Stimulated activated naive B cell treated with anti-CD40 and anti-IgM and Interleukin-4, amounts not matched to agents 10 μg/mL and 1 μg/mL and 100 μg/mL, for 72 hours (primary cell): Measurements from ENCODE around the gene IL13RA1.
A peak's percentile ranks its signal among the peaks of the same experiment; 100 is the strongest.
"Not testable (repeated sequence)": the region's sequence is repeated elsewhere in the genome, so short reads cannot be mapped to it uniquely, and the experiment has no call there.

ENCODE experiments used
- ATAC-seq, 2 donors: fragments of 150-1000 bp; cut with Tn5 transposase; replicated peaks; 2 replicates each; pipeline ENCODE4 v1.10.0; 2021; ENCODE audit warnings: moderate library complexity in 1 of 2
- DNase-seq: peaks from one replicate; pipeline ENCODE4 v3.0.0; 2021
- H3K27ac Mint-ChIP-seq: one replicate; pipeline ENCODE4 v1.8.0; 2022; ENCODE audit warnings: mild to moderate bottlenecking, mixed read lengths
- H3K27me3 Mint-ChIP-seq, 2 donors: one replicate each; pipeline ENCODE4 v1.8.0; 2022; ENCODE audit warnings: mixed read lengths in 2 of 2
- H3K36me3 Mint-ChIP-seq, 2 donors: one replicate each; pipeline ENCODE4 v1.8.0; 2022; ENCODE audit warnings: mixed read lengths in 2 of 2, mild to moderate bottlenecking in 1 of 2
- H3K4me1 Mint-ChIP-seq, 2 donors: one replicate each; pipeline ENCODE4 v1.8.0; 2022; ENCODE audit warnings: mixed read lengths in 2 of 2, mild to moderate bottlenecking in 1 of 2
- H3K4me3 Mint-ChIP-seq, 2 donors: one replicate each; pipeline ENCODE4 v1.8.0; 2022; ENCODE audit warnings: mild to moderate bottlenecking in 2 of 2, mixed read lengths in 2 of 2, moderate library complexity in 1 of 2
- H3K9me3 Mint-ChIP-seq, 2 donors: one replicate each; pipeline ENCODE4 v1.8.0; 2022; ENCODE audit warnings: mixed read lengths in 2 of 2, mild to moderate bottlenecking in 1 of 2

Gene IL13RA1

GRCh38 chrX:118717678-118718391 lies 9.6 kb upstream of the IL13RA1 start:
- Mint-ChIP-seq H3K27ac (peak overlapping the region; percentile 94), H3K36me3 (peaks cover 4 to 6% of the 10 kb centered on the region in 2 donors), H3K27me3 (peaks cover 0 to 3% of the 10 kb centered on the region in 2 donors), H3K4me1 (peaks cover 25 to 67% of the 10 kb centered on the region in 2 donors), H3K4me3 (no peak overlapping the region), H3K9me3 (peaks cover 0 to 1% of the 10 kb centered on the region in 2 donors)
- ATAC-seq (peak; percentile 80 to 83), DNase-seq (peak; percentile 17)

GRCh38 chrX:118718737-118719136 lies 8.7 kb upstream of the IL13RA1 start:
- Mint-ChIP-seq H3K4me1 (peaks cover 34 to 75% of the 10 kb centered on the region in 2 donors), H3K27me3 (peaks cover 0 to 3% of the 10 kb centered on the region in 2 donors), H3K36me3 (peaks cover 4 to 6% of the 10 kb centered on the region in 2 donors), H3K27ac (peak overlapping the region; percentile 94), H3K9me3 (peaks cover 0 to 1% of the 10 kb centered on the region in 2 donors), H3K4me3 (peak overlapping the region; percentile 4 to 69)
- DNase-seq (no peak), ATAC-seq (peak; percentile 61 to 69)

GRCh38 chrX:118720058-118720707 lies 7.2 kb upstream of the IL13RA1 start:
- peaks cover 4 to 6% of the 10 kb centered on the region in 2 donors for H3K36me3 Mint-ChIP-seq
- ATAC-seq (no peak), DNase-seq (no peak)
- peaks cover 0 to 3% of the 10 kb centered on the region in 2 donors for H3K27me3 Mint-ChIP-seq
- no peak overlapping the region for H3K27ac Mint-ChIP-seq
- no peak overlapping the region for H3K4me3 Mint-ChIP-seq
- peaks cover 0 to 1% of the 10 kb centered on the region in 2 donors for H3K9me3 Mint-ChIP-seq
- H3K4me1 Mint-ChIP-seq = peaks cover 37 to 78% of the 10 kb centered on the region in 2 donors

- no peaks in the 10 kb centered on the region for H3K9me3 Mint-ChIP-seq
- H3K27me3 Mint-ChIP-seq = peaks cover 0 to 3% of the 10 kb centered on the region in 2 donors
- ATAC-seq = peak in 1 of 2 donors; percentile 22
- peaks cover 0 to 3% of the 10 kb centered on the region in 2 donors for H3K36me3 Mint-ChIP-seq
- peaks cover 39 to 78% of the 10 kb centered on the region in 2 donors for H3K4me1 Mint-ChIP-seq
- no peak for DNase-seq
- H3K4me3 Mint-ChIP-seq = peak overlapping the region; percentile 52 to 74
- H3K27ac Mint-ChIP-seq = peak overlapping the region; percentile 77
Measured at GRCh38 chrX:118723376-118723775, 4.0 kb upstream of the IL13RA1 start.

GRCh38 chrX:118724365-118724764 lies 3.0 kb upstream of the IL13RA1 start:
- Mint-ChIP-seq H3K9me3 (no peaks in the 10 kb centered on the region), H3K4me1 (peaks cover 37 to 78% of the 10 kb centered on the region in 2 donors), H3K36me3 (peaks cover 0 to 5% of the 10 kb centered on the region in 2 donors), H3K4me3 (peak overlapping the region; percentile 59 to 74), H3K27me3 (peaks cover 0 to 3% of the 10 kb centered on the region in 2 donors), H3K27ac (peak overlapping the region; percentile 86)
- DNase-seq = peak; percentile 59
- ATAC-seq = peak; percentile 60 to 65

- DNase-seq (no peak), ATAC-seq (peak; percentile 31 to 34)
- Mint-ChIP-seq H3K27me3 (peaks cover 0 to 3% of the 10 kb centered on the region in 2 donors), H3K36me3 (peaks cover 0 to 5% of the 10 kb centered on the region in 2 donors), H3K4me3 (peak overlapping the region; percentile 59 to 74), H3K4me1 (peaks cover 37 to 78% of the 10 kb centered on the region in 2 donors), H3K9me3 (no peaks in the 10 kb centered on the region), H3K27ac (peak overlapping the region; percentile 86)
Measured at GRCh38 chrX:118724775-118725174, 2.6 kb upstream of the IL13RA1 start.

GRCh38 chrX:118726396-118726795 lies 1.0 kb upstream of the IL13RA1 start:
- peak overlapping the region; percentile 77 to 83 for H3K4me3 Mint-ChIP-seq
- H3K27ac Mint-ChIP-seq = no peak overlapping the region
- peaks cover 5 to 8% of the 10 kb centered on the region in 2 donors for H3K36me3 Mint-ChIP-seq
- DNase-seq (no peak), ATAC-seq (no peak)
- no peaks in the 10 kb centered on the region for H3K27me3 Mint-ChIP-seq
- no peaks in the 10 kb centered on the region for H3K9me3 Mint-ChIP-seq
- peaks cover 44 to 78% of the 10 kb centered on the region in 2 donors for H3K4me1 Mint-ChIP-seq

- H3K27me3 Mint-ChIP-seq = no peaks in the 10 kb centered on the region
- H3K4me1 Mint-ChIP-seq = peaks cover 40 to 77% of the 10 kb centered on the region in 2 donors
- H3K27ac Mint-ChIP-seq = peak overlapping the region; percentile 83
- H3K36me3 Mint-ChIP-seq = peaks cover 10 to 17% of the 10 kb centered on the region in 2 donors
- ATAC-seq (peak; percentile 10 to 14), DNase-seq (no peak)
- H3K9me3 Mint-ChIP-seq = peaks cover 0 to 4% of the 10 kb centered on the region in 2 donors
- peak overlapping the region; percentile 83 to 84 for H3K4me3 Mint-ChIP-seq
Measured at GRCh38 chrX:118727686-118728339, 407 bp downstream of the IL13RA1 start.

GRCh38 chrX:118729042-118729652 lies 1.7 kb downstream of the IL13RA1 start:
- peak overlapping the region; percentile 83 to 84 for H3K4me3 Mint-ChIP-seq
- peak overlapping the region; percentile 7 for H3K27ac Mint-ChIP-seq
- peaks cover 10 to 19% of the 10 kb centered on the region in 2 donors for H3K36me3 Mint-ChIP-seq
- peaks cover 0 to 4% of the 10 kb centered on the region in 2 donors for H3K9me3 Mint-ChIP-seq
- ATAC-seq (no peak), DNase-seq (no peak)
- no peaks in the 10 kb centered on the region for H3K27me3 Mint-ChIP-seq
- peaks cover 28 to 64% of the 10 kb centered on the region in 2 donors for H3K4me1 Mint-ChIP-seq

- no peak for ATAC-seq
- no peaks in the 10 kb centered on the region for H3K27me3 Mint-ChIP-seq
- H3K4me1 Mint-ChIP-seq = peaks cover 22 to 65% of the 10 kb centered on the region in 2 donors
- H3K4me3 Mint-ChIP-seq = peak overlapping the region; percentile 3 to 55
- DNase-seq = no peak
- H3K9me3 Mint-ChIP-seq = peaks cover 3 to 4% of the 10 kb centered on the region in 2 donors
- no peak overlapping the region for H3K27ac Mint-ChIP-seq
- peaks cover 15 to 26% of the 10 kb centered on the region in 2 donors for H3K36me3 Mint-ChIP-seq
Measured at GRCh38 chrX:118730500-118731247, 3.3 kb downstream of the IL13RA1 start.

- DNase-seq, H3K27ac Mint-ChIP-seq, H3K4me3 Mint-ChIP-seq, ATAC-seq, H3K27me3 Mint-ChIP-seq: not testable (repeated sequence)
- peaks cover 24 to 44% of the 10 kb centered on the region in 2 donors for H3K36me3 Mint-ChIP-seq
- peaks cover 9 to 12% of the 10 kb centered on the region in 2 donors for H3K9me3 Mint-ChIP-seq
- H3K4me1 Mint-ChIP-seq = peaks cover 26 to 73% of the 10 kb centered on the region in 2 donors
Measured at GRCh38 chrX:118732551-118732950, 5.1 kb downstream of the IL13RA1 start.

- peaks cover 27 to 64% of the 10 kb centered on the region in 2 donors for H3K4me1 Mint-ChIP-seq
Measured at GRCh38 chrX:118734909-118735308, 7.5 kb downstream of the IL13RA1 start.

GRCh38 chrX:118736394-118737010 lies 9.1 kb downstream of the IL13RA1 start:
- Mint-ChIP-seq H3K27me3 (no peaks in the 10 kb centered on the region), H3K27ac (peak overlapping the region; percentile 80), H3K9me3 (peaks cover 9 to 12% of the 10 kb centered on the region in 2 donors), H3K4me3 (peak overlapping the region; percentile 76 to 79), H3K4me1 (peaks cover 17 to 56% of the 10 kb centered on the region in 2 donors), H3K36me3 (peaks cover 27 to 43% of the 10 kb centered on the region in 2 donors)
- DNase-seq = peak; percentile 17
- ATAC-seq = peak; percentile 82 to 87

More at GRCh38 chrX:118734909-118735308, 7.5 kb downstream of the IL13RA1 start:
- H3K36me3 Mint-ChIP-seq = peaks cover 25 to 49% of the 10 kb centered on the region in 2 donors
- H3K9me3 Mint-ChIP-seq = peaks cover 9 to 12% of the 10 kb centered on the region in 2 donors
- peak; percentile 55 to 60 for ATAC-seq
- peak overlapping the region; percentile 72 for H3K27ac Mint-ChIP-seq
- H3K27me3 Mint-ChIP-seq = no peaks in the 10 kb centered on the region
- H3K4me3 Mint-ChIP-seq = peak overlapping the region; percentile 71 to 79
- no peak for DNase-seq
